Measurements from ENCODE around the gene SRCIN1. TPM values are rescaled to one million over a fixed set of nuclear protein-coding genes. Genes with fewer than 3 reads are reported as not detected.

Gene SRCIN1
- total RNA-seq, 2 donors from 2014 or later, result 11.2 to 19.8 TPM

- no peak for TF ChIP-seq CTCF (IDR thresholded peaks at IDR 0.05)
- no peak for TF ChIP-seq POLR2A (IDR thresholded peaks at IDR 0.05)
- Histone ChIP-seq H3K27ac (no peak overlapping the region), H3K36me3 (replicated peaks in 1 of 2; ENCODE audit: insufficient read depth in 1 of 2, low read depth in 2 of 2) (no peaks in the 10 kb centered on the region), H3K4me3 (no peak overlapping the region), H3K4me1 (peaks cover 40% of the 10 kb centered on the region), H3K9me3 (no peaks in the 10 kb centered on the region), H3K27me3 (peaks cover 0 to 29% of the 10 kb centered on the region in 2 donors)
- 38 to 49% methylated on average over 10 to 15 of the region's 15 CpGs for WGBS, 2 donors
- intact Hi-C loops (cut with DNase I), result no loop called here
- ATAC-seq, result no peak
- no peak for DNase-seq
These were observed 45.0 kb downstream of the SRCIN1 start for GRCh38 chr17:38560503-38561318.

- ATAC-seq, result no peak
- intact Hi-C loops (cut with DNase I), result loop anchor here (5.0 kb wide), 1 partner anchor 37 kb away; no protein-coding TSS in a partner anchor
- no peaks in the 10 kb centered on the region for H3K36me3 ChIP-seq (replicated peaks in 1 of 2; ENCODE audit: insufficient read depth in 1 of 2, low read depth in 2 of 2)
- H3K9me3 ChIP-seq, result no peaks in the 10 kb centered on the region
- H3K27me3 ChIP-seq, result peaks cover 0 to 27% of the 10 kb centered on the region in 2 donors
- no peak for DNase-seq
- H3K27ac ChIP-seq, result no peak overlapping the region
- peaks cover 40% of the 10 kb centered on the region for H3K4me1 ChIP-seq
- no peak overlapping the region for H3K4me3 ChIP-seq
- 13 to 44% methylated on average over 5 to 6 of the region's 6 CpGs for WGBS, 2 donors
- TF ChIP-seq POLR2A (IDR thresholded peaks at IDR 0.05) (no peak), CTCF (IDR thresholded peaks at IDR 0.05) (no peak)
These were observed 45.9 kb downstream of the SRCIN1 start for GRCh38 chr17:38559880-38560230.

GRCh38 chr17:38559051-38559879 lies 46.5 kb downstream of the SRCIN1 start:
- peaks cover 40% of the 10 kb centered on the region for H3K4me1 ChIP-seq
- intact Hi-C loops (cut with DNase I), result loop anchor here (5.0 kb wide), 1 partner anchor 38 kb away; no protein-coding TSS in a partner anchor
- no peaks in the 10 kb centered on the region for H3K9me3 ChIP-seq
- H3K27me3 ChIP-seq, result peaks cover 0 to 25% of the 10 kb centered on the region in 2 donors
- peak in 5 of 7 experiments; percentile 22 to 49 (median 33) for TF ChIP-seq CTCF (IDR thresholded peaks at IDR 0.05)
- TF ChIP-seq POLR2A (IDR thresholded peaks at IDR 0.05), result peak in 2 of 3 donors; percentile 45 to 63
- ATAC-seq (peak; percentile 75), DNase-seq (peak; percentile 86 to 96 (median 95))
- no peak overlapping the region for H3K4me3 ChIP-seq
- 3 to 35% methylated on average over 33 to 41 of the region's 44 CpGs for WGBS, 2 donors
- H3K36me3 ChIP-seq (replicated peaks in 1 of 2; ENCODE audit: insufficient read depth in 1 of 2, low read depth in 2 of 2), result no peaks in the 10 kb centered on the region
- H3K27ac ChIP-seq, result peak overlapping the region in 1 of 4 donors; percentile 68

GRCh38 chr17:38558728-38559050 lies 47.1 kb downstream of the SRCIN1 start:
- H3K4me3 ChIP-seq, result no peak overlapping the region
- no peak for DNase-seq
- peak overlapping the region in 2 of 4 donors; percentile 22 to 68 for H3K27ac ChIP-seq
- 2 to 31% methylated on average over 7 to 10 of the region's 10 CpGs for WGBS, 2 donors
- peaks cover 40% of the 10 kb centered on the region for H3K4me1 ChIP-seq
- ATAC-seq, result no peak
- H3K9me3 ChIP-seq, result no peaks in the 10 kb centered on the region
- TF ChIP-seq POLR2A (IDR thresholded peaks at IDR 0.05) (no peak), CTCF (IDR thresholded peaks at IDR 0.05) (no peak)
- intact Hi-C loops (cut with DNase I), result loop anchor here (5.0 kb wide), 1 partner anchor 39 kb away; no protein-coding TSS in a partner anchor
- H3K36me3 ChIP-seq (replicated peaks in 1 of 2; ENCODE audit: insufficient read depth in 1 of 2, low read depth in 2 of 2), result no peaks in the 10 kb centered on the region
- peaks cover 0 to 20% of the 10 kb centered on the region in 2 donors for H3K27me3 ChIP-seq
